Neural progenitor cell (in vitro differentiated cells): Measurements from ENCODE around the gene MYCBPAP. TPM values are rescaled to one million over a fixed set of nuclear protein-coding genes. Genes with fewer than 3 reads are reported as not detected.

Experiments used
- DNase-seq: peaks from one replicate; pipeline ENCODE4 v3.0.0-alpha.2; 2016; ENCODE audit warnings: low spot score
- H2AFZ ChIP-seq: fragments of 200-600 bp; sonication (generic); replicated peaks from 2 replicates; pipeline ENCODE4 v1.6.1; 2016; ENCODE audit warnings: antibody characterized with exemption
- H3F3A ChIP-seq: fragments of 200-600 bp; sonication (generic); 2 replicates; pipeline ENCODE4 v1.6.1; 2016; ENCODE audit warnings: antibody characterized with exemption, low read depth
- H3K27ac ChIP-seq: fragments of 200-600 bp; sonication (generic); 2 replicates; pipeline ENCODE4 v1.5.1; 2016; ENCODE audit warnings: mild to moderate bottlenecking
- H3K27me3 ChIP-seq: fragments of 200-600 bp; sonication (generic); 2 replicates; pipeline ENCODE4 v1.6.1; 2016; ENCODE audit warnings: mild to moderate bottlenecking, moderate library complexity
- H3K36me3 ChIP-seq: fragments of 200-600 bp; sonication (generic); 2 replicates; pipeline ENCODE4 v1.5.1; 2016
- H3K4me1 ChIP-seq: fragments of 200-600 bp; sonication (generic); 2 replicates; pipeline ENCODE4 v1.6.1; 2016; ENCODE audit warnings: mixed run types
- H3K4me2 ChIP-seq: fragments of 200-600 bp; sonication (generic); 2 replicates; pipeline ENCODE4 v1.6.1; 2016
- H3K4me3 ChIP-seq: fragments of 200-600 bp; sonication (generic); 2 replicates; pipeline ENCODE4 v1.5.1; 2016
- H3K79me2 ChIP-seq: fragments of 200-600 bp; sonication (generic); 2 replicates; pipeline ENCODE4 v1.6.1; 2016; ENCODE audit warnings: low read depth
- H3K9ac ChIP-seq: fragments of 200-600 bp; sonication (generic); 2 replicates; pipeline ENCODE4 v1.6.1; 2016
- H3K9me3 ChIP-seq: fragments of 200-600 bp; sonication (generic); 2 replicates; pipeline ENCODE4 v1.5.1; 2016; ENCODE audit warnings: low read depth
- H4K20me1 ChIP-seq: fragments of 200-600 bp; sonication (generic); 2 replicates; pipeline ENCODE4 v1.6.1; 2016; ENCODE audit warnings: low read depth
- H3K27ac Mint-ChIP-seq: 3 replicates; pipeline ENCODE4 v1.8.0; 2021; ENCODE audit warnings: mixed read lengths
- H3K27me3 Mint-ChIP-seq: 2 replicates; pipeline ENCODE4 v1.8.0; 2022; ENCODE audit warnings: low read depth, mild to moderate bottlenecking, inconsistent platforms, moderate library complexity, mixed read lengths; ENCODE audit not compliant: insufficient read depth
- H3K36me3 Mint-ChIP-seq: 3 replicates; pipeline ENCODE4 v1.8.0; 2021; ENCODE audit warnings: mixed read lengths
- H3K4me1 Mint-ChIP-seq: 3 replicates; pipeline ENCODE4 v1.8.0; 2021; ENCODE audit warnings: mixed read lengths
- H3K4me3 Mint-ChIP-seq: 3 replicates; pipeline ENCODE4 v1.8.0; 2021; ENCODE audit warnings: mild to moderate bottlenecking, moderate library complexity, mixed read lengths
- H3K9me3 Mint-ChIP-seq: 3 replicates; pipeline ENCODE4 v1.8.0; 2020; ENCODE audit warnings: mixed read lengths
- CTCF ChIP-seq: fragments of 200-600 bp; sonication (generic); IDR thresholded peaks from 2 replicates; pipeline ENCODE4 v1.5.1; 2017; ENCODE audit warnings: antibody characterized with exemption, mild to moderate bottlenecking
- EZH2 ChIP-seq: fragments of 200-600 bp; sonication (generic); IDR thresholded peaks from 2 replicates; pipeline ENCODE4 v1.6.1; 2017; ENCODE audit warnings: antibody characterized with exemption, mild to moderate bottlenecking, moderate library complexity
- EZH2phosphoT487 ChIP-seq: fragments of 200-600 bp; sonication (generic); IDR thresholded peaks from 2 replicates; pipeline ENCODE4 v1.6.1; 2017; ENCODE audit warnings: antibody characterized with exemption
- total RNA-seq: library from RNA; depleted of rRNA; stranded (reverse); fragments of >200 nt; gene quantifications from 2 replicates; pipeline ENCODE4 v1.2.3, GENCODE V29; 2015; ENCODE audit warnings: low replicate concordance

Gene MYCBPAP
- total RNA-seq, 1 donor from 2014 or later, result 3.5 TPM

- Mint-ChIP-seq H3K36me3 (peaks cover 3% of the 10 kb centered on the region), H3K9me3 (no peaks in the 10 kb centered on the region), H3K4me1 (peaks cover 37% of the 10 kb centered on the region), H3K4me3 (no peak overlapping the region), H3K27me3 (peaks cover 5% of the 10 kb centered on the region), H3K27ac (peak overlapping the region; percentile 48)
- Histone ChIP-seq H3K4me1 (peaks cover 20% of the 10 kb centered on the region), H3K4me2 (no peak overlapping the region), H3K9me3 (no peaks in the 10 kb centered on the region), H2AFZ (no peak overlapping the region), H3K4me3 (no peak overlapping the region), H3K79me2 (no peaks in the 10 kb centered on the region), H3K9ac (no peak overlapping the region), H3K27me3 (no peaks in the 10 kb centered on the region), H4K20me1 (no peaks in the 10 kb centered on the region), H3F3A (peaks cover 8% of the 10 kb centered on the region), H3K27ac (no peak overlapping the region), H3K36me3 (no peaks in the 10 kb centered on the region)
- TF ChIP-seq EZH2phosphoT487 (no peak), CTCF (no peak), EZH2 (no peak)
- no peak for DNase-seq
Observed at GRCh38 chr17:50573866-50574611, 65.8 kb downstream of the MYCBPAP start.

DNA sequence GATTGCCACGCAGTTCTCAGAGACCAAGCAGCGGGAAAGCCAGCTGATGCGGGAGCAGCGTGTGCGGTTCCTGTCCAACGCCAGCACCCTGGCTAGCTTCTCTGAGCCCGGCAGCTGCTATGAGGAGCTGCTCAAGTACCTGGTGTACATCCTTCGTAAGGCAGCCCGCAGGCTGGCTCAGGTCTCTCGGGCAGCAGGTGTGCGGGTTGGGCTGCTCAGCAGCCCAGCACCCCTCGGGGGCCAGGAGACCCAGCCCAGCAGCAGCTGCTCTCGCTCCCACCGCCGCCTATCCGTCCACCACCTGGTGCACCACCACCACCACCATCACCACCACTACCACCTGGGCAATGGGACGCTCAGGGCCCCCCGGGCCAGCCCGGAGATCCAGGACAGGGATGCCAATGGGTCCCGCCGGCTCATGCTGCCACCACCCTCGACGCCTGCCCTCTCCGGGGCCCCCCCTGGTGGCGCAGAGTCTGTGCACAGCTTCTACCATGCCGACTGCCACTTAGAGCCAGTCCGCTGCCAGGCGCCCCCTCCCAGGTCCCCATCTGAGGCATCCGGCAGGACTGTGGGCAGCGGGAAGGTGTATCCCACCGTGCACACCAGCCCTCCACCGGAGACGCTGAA, 67.5 kb downstream of the MYCBPAP start:
- H3K79me2 ChIP-seq, result no peaks in the 10 kb centered on the region
- peaks cover 5% of the 10 kb centered on the region for H3K27me3 Mint-ChIP-seq
- H3K4me2 ChIP-seq, result no peak overlapping the region
- H3K27ac Mint-ChIP-seq, result no peak overlapping the region
- H3K9me3 ChIP-seq, result no peaks in the 10 kb centered on the region
- H3K9ac ChIP-seq, result no peak overlapping the region
- H4K20me1 ChIP-seq, result no peaks in the 10 kb centered on the region
- no peak for TF ChIP-seq EZH2phosphoT487
- TF ChIP-seq EZH2, result no peak
- no peak for TF ChIP-seq CTCF
- no peak overlapping the region for H3K27ac ChIP-seq
- H3K36me3 Mint-ChIP-seq, result peaks cover 3% of the 10 kb centered on the region
- peaks cover 25% of the 10 kb centered on the region for H3K4me1 Mint-ChIP-seq
- no peak overlapping the region for H3K4me3 Mint-ChIP-seq
- H2AFZ ChIP-seq, result no peak overlapping the region
- peaks cover 8% of the 10 kb centered on the region for H3F3A ChIP-seq
- H3K36me3 ChIP-seq, result no peaks in the 10 kb centered on the region
- no peak overlapping the region for H3K4me3 ChIP-seq
- H3K4me1 ChIP-seq, result peaks cover 15% of the 10 kb centered on the region
- no peaks in the 10 kb centered on the region for H3K9me3 Mint-ChIP-seq
- no peak for DNase-seq
- no peaks in the 10 kb centered on the region for H3K27me3 ChIP-seq

GRCh38 chr17:50576864-50577263, 68.6 kb downstream of the MYCBPAP start:
- no peak overlapping the region for H3K4me2 ChIP-seq
- no peaks in the 10 kb centered on the region for H3K9me3 ChIP-seq
- TF ChIP-seq CTCF (no peak), EZH2phosphoT487 (no peak), EZH2 (no peak)
- peaks cover 20% of the 10 kb centered on the region for H3K4me1 Mint-ChIP-seq
- H3K27ac Mint-ChIP-seq, result no peak overlapping the region
- H2AFZ ChIP-seq, result no peak overlapping the region
- H3K9me3 Mint-ChIP-seq, result no peaks in the 10 kb centered on the region
- H3K9ac ChIP-seq, result no peak overlapping the region
- no peaks in the 10 kb centered on the region for H4K20me1 ChIP-seq
- no peak overlapping the region for H3K4me3 ChIP-seq
- no peaks in the 10 kb centered on the region for H3K27me3 ChIP-seq
- no peak overlapping the region for H3K27ac ChIP-seq
- no peak for DNase-seq
- no peaks in the 10 kb centered on the region for H3K36me3 ChIP-seq
- peaks cover 4% of the 10 kb centered on the region for H3K36me3 Mint-ChIP-seq
- H3K27me3 Mint-ChIP-seq, result no peaks in the 10 kb centered on the region
- no peaks in the 10 kb centered on the region for H3K79me2 ChIP-seq
- H3K4me1 ChIP-seq, result peaks cover 12% of the 10 kb centered on the region
- H3F3A ChIP-seq, result peaks cover 8% of the 10 kb centered on the region
- no peak overlapping the region for H3K4me3 Mint-ChIP-seq
